ENCODE measurements around the gene SLC66A1.

- TF ChIP-seq CTCF (conservative IDR thresholded peaks at IDR 0.05; ENCODE audit: low read depth, low read length) = no peak
- TF ChIP-seq EZH2 (IDR thresholded peaks at IDR 0.05; ENCODE audit: low read length, unreplicated experiment) = no peak
These were observed 37.9 kb downstream of the SLC66A1 start for GRCh38 chr1:19349999-19350398.
